ENCODE data around the gene CPED1.

CPED1 gene

GRCh38 chr7:121262969-121263368, 274.5 kb downstream of the CPED1 start:
- no peak for TF ChIP-seq OSR1 (CRISPR knock-in tag; IDR thresholded peaks at IDR 0.05)
- TF ChIP-seq ZC3H10 (CRISPR knock-in tag; IDR thresholded peaks at IDR 0.05): no peak
- TF ChIP-seq BACH2 (CRISPR knock-in tag; IDR thresholded peaks at IDR 0.05; ENCODE audit: borderline replicate concordance): no peak
- TF ChIP-seq ZNF8 (CRISPR knock-in tag; IDR thresholded peaks at IDR 0.05): no peak
- no peak for TF ChIP-seq ZFP30 (CRISPR knock-in tag; IDR thresholded peaks at IDR 0.05)
- no peak for TF ChIP-seq ZNF70 (CRISPR knock-in tag; IDR thresholded peaks at IDR 0.05)
- no peak for TF ChIP-seq PATZ1 (CRISPR knock-in tag; IDR thresholded peaks at IDR 0.05; ENCODE audit: borderline replicate concordance)
- no peak for TF ChIP-seq TSHZ2 (CRISPR knock-in tag; IDR thresholded peaks at IDR 0.05)
- no peak for TF ChIP-seq RARB (CRISPR knock-in tag; IDR thresholded peaks at IDR 0.05)
- TF ChIP-seq SNAI2 (CRISPR knock-in tag; IDR thresholded peaks at IDR 0.05): no peak
- no peak for TF ChIP-seq ZNF565 (CRISPR knock-in tag; conservative IDR thresholded peaks at IDR 0.05; ENCODE audit: low read depth)
- TF ChIP-seq CSRNP3 (CRISPR knock-in tag; IDR thresholded peaks at IDR 0.05): no peak
- TF ChIP-seq GLIS3 (CRISPR knock-in tag; IDR thresholded peaks at IDR 0.05): no peak
- no peak for ATAC-seq

GRCh38 chr7:121266307-121266894, 277.9 kb downstream of the CPED1 start:
- TF ChIP-seq BACH2 (CRISPR knock-in tag; IDR thresholded peaks at IDR 0.05; ENCODE audit: borderline replicate concordance) (no peak), ZFP30 (CRISPR knock-in tag; IDR thresholded peaks at IDR 0.05) (no peak), CSRNP3 (CRISPR knock-in tag; IDR thresholded peaks at IDR 0.05) (no peak), CSDC2 (CRISPR knock-in tag; IDR thresholded peaks at IDR 0.05) (no peak), RARB (CRISPR knock-in tag; IDR thresholded peaks at IDR 0.05) (no peak), PPARA (CRISPR knock-in tag; IDR thresholded peaks at IDR 0.05; ENCODE audit: borderline replicate concordance) (no peak), ZNF8 (CRISPR knock-in tag; IDR thresholded peaks at IDR 0.05) (no peak), SNAI2 (CRISPR knock-in tag; IDR thresholded peaks at IDR 0.05) (no peak), PATZ1 (CRISPR knock-in tag; IDR thresholded peaks at IDR 0.05; ENCODE audit: borderline replicate concordance) (no peak), ESRRG (CRISPR knock-in tag; IDR thresholded peaks at IDR 0.05) (no peak), ARNTL (CRISPR knock-in tag; IDR thresholded peaks at IDR 0.05; ENCODE audit: borderline replicate concordance, low read depth) (no peak), GLIS3 (CRISPR knock-in tag; IDR thresholded peaks at IDR 0.05) (no peak), POU6F1 (CRISPR knock-in tag; IDR thresholded peaks at IDR 0.05; ENCODE audit: borderline replicate concordance, low read depth) (no peak), CREB5 (CRISPR knock-in tag; IDR thresholded peaks at IDR 0.05; ENCODE audit: low read depth) (no peak), ZNF565 (CRISPR knock-in tag; conservative IDR thresholded peaks at IDR 0.05; ENCODE audit: low read depth) (no peak), ZC3H10 (CRISPR knock-in tag; IDR thresholded peaks at IDR 0.05) (no peak), TSHZ2 (CRISPR knock-in tag; IDR thresholded peaks at IDR 0.05) (no peak), TCF4 (CRISPR knock-in tag; IDR thresholded peaks at IDR 0.05; ENCODE audit: borderline replicate concordance) (no peak)
- no peak for ATAC-seq

All from SK-N-SH treated with all-trans-retinoic acid at 6 μM for 48 hours (cell line).